Activated CD4-positive, alpha-beta T cell treated with anti-CD3 and anti-CD28 coated beads for 36 hours (primary cell): ENCODE data around the gene WBP11. TPM values are rescaled to one million over a fixed set of nuclear protein-coding genes. Genes with fewer than 3 reads are reported as not detected.
A peak's percentile ranks its signal among the peaks of the same experiment; 100 is the strongest.

Experiments used
- ATAC-seq: fragments of 200-7000 bp; cut with Tn5 transposase; one replicate; pipeline ENCODE4 v1.10.0; 2021; ENCODE audit warnings: mild to moderate bottlenecking, moderate library complexity
- CTCF ChIA-PET: fragments of 350-600 bp; sonication (Branson Sonifier 250); formaldehyde crosslinking; loops from one replicate; lab custom pipeline; 2021; ENCODE audit warnings: antibody characterized with exemption; lab: Charles Lee
- POLR2A ChIA-PET: fragments of 350-600 bp; sonication (Branson Sonifier 250); formaldehyde crosslinking; loops from one replicate; lab custom pipeline; 2021; ENCODE audit warnings: antibody characterized with exemption, inconsistent platforms; lab: Charles Lee
- DNase-seq: peaks from one replicate; pipeline ENCODE4 v3.0.0-alpha.2; 2020
- H3K27ac Mint-ChIP-seq: one replicate; pipeline ENCODE4 v1.8.0; 2021; ENCODE audit warnings: mixed read lengths
- H3K27me3 Mint-ChIP-seq: one replicate; pipeline ENCODE4 v1.8.0; 2021; ENCODE audit warnings: mixed read lengths
- H3K36me3 Mint-ChIP-seq: one replicate; pipeline ENCODE4 v1.8.0; 2021; ENCODE audit warnings: low read depth, mixed read lengths
- H3K4me1 Mint-ChIP-seq: one replicate; pipeline ENCODE4 v1.8.0; 2021; ENCODE audit warnings: mixed read lengths
- H3K4me3 Mint-ChIP-seq: one replicate; pipeline ENCODE4 v1.8.0; 2021; ENCODE audit warnings: mild to moderate bottlenecking, moderate library complexity, mixed read lengths
- H3K9me3 Mint-ChIP-seq: one replicate; pipeline ENCODE4 v1.8.0; 2021; ENCODE audit warnings: low read depth, mixed read lengths
- intact Hi-C, 2 experiments: fragments of 100-400 bp; cut with DNase I in 1 of 2; cut with micrococcal nuclease in 1 of 2; formaldehyde crosslinking; loops; one replicate each; pipeline versions ENCODE4 v1.14.2 to v1.15.1; 2022 to 2024; cut with DNase I, micrococcal nuclease
- total RNA-seq, 2 experiments: library from RNA; stranded (reverse); gene quantifications; one replicate each; pipeline ENCODE4 v1.2.3, GENCODE V29; 2021

Gene WBP11
- total RNA-seq, 2 experiments from 2014 or later: 143 to 193 TPM

DNA sequence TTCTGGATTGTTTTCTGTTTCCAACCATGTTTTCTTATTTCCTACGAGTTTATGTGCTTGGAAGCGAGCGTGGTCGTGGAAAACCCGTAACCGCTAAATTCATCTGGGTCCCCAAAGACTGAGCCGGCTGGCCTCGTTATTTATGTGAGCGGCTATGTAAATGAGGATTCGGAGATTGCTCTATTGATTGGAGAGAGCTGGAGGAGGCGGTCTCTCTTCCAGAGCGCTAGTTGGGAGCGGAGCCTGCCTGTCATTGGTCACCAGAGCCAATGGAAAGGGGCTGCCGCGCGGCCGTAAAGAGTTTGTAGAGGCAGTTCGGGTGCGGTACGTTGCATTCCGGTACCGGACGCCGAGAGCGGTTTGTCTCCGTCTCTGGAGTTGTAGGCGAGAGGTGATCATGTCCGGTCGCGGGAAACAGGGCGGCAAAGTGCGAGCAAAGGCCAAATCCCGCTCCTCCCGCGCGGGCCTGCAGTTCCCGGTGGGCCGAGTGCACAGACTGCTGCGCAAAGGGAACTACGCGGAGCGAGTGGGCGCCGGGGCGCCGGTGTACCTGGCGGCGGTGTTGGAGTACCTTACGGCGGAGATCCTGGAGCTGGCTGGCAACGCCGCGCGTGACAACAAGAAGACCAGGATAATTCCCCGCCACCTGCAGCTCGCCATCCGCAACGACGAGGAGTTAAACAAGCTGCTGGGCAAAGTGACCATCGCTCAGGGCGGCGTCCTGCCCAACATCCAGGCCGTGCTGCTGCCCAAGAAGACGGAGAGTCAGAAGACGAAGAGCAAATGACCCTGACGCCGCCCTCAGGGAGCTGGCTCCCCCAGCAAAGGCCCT, 29.0 kb downstream of the WBP11 start:
- peaks cover 19% of the 10 kb centered on the region for H3K36me3 Mint-ChIP-seq
- peak overlapping the region; percentile 97 for H3K27ac Mint-ChIP-seq
- H3K9me3 Mint-ChIP-seq: no peaks in the 10 kb centered on the region
- CTCF ChIA-PET: interaction anchor here (0.5 to 2.6 kb wide), 12 partner anchors 10 to 221 kb away, joined by 3 to 14 read pairs (median 4); no protein-coding TSS in a partner anchor
- DNase-seq: peak; percentile 95
- peak; percentile 74 for ATAC-seq
- peaks cover 35% of the 10 kb centered on the region for H3K4me1 Mint-ChIP-seq
- H3K4me3 Mint-ChIP-seq: peak overlapping the region; percentile 96
- no peaks in the 10 kb centered on the region for H3K27me3 Mint-ChIP-seq
- intact Hi-C loops: loop anchor here (1.0 to 10.0 kb wide), 12 partner anchors 29 to 1772 kb away; partner anchors contain the start of genes STRAP (in 2 of the 2), ATF7IP (in 1 of the 2), C12orf60 (in 1 of the 2) and HEBP1 (in 1 of the 2)
- POLR2A ChIA-PET: interaction anchor here (0.6 to 3.2 kb wide), 8 partner anchors 10 to 389 kb away, joined by 3 to 16 read pairs (median 4); partner anchors contain the start of genes C12orf60 and WBP11

DNA sequence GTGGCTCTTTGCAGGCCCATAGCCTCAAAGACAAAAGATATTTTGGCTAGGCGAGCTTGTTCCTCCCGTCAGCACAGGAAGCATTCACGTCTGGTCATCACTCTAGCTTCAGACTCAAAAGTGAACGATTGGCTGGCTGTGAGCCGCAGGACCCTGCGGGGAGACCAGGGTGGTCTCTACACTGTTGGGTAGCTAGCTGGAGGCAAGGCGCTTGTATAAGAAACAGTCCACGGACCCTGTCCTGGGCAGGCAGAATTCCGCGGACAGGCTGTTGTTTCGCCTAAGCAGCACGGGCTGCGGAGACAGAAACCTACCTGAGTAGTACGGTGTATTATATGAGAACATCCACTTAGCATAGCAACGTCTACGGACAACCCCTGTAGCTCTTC, 29.6 kb downstream of the WBP11 start:
- intact Hi-C loops: loop anchor here (1.0 to 10.0 kb wide), 13 partner anchors 30 to 1771 kb away; partner anchors contain the start of genes STRAP (in 2 of the 2), ATF7IP (in 1 of the 2), C12orf60 (in 1 of the 2) and HEBP1 (in 1 of the 2)

DNA sequence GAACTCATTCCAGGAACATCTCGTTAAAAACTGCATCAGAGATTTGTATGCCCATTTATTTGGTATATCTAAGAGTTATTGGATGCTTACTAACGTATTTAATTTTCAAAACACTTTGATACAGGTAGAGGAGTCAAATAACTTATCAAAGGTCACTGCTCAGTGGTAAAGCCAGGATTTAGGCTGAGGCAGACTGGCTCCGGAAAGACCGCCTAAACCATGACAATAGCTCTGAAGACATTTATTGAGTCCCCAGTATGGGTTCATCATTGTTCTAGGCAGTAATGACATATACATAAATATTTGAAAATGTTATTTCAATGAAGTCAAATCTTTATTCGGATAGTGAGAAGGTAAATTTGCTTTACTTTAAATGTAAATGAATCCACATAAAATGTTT, 30.3 kb downstream of the WBP11 start:
- CTCF ChIA-PET: interaction anchor here (0.6 to 5.4 kb wide), 6 partner anchors 11 to 762 kb away, joined by 3 to 38 read pairs (median 4); partner anchors contain the start of genes C12orf60 and WBP11
- peaks cover 32% of the 10 kb centered on the region for H3K36me3 Mint-ChIP-seq
- no peaks in the 10 kb centered on the region for H3K27me3 Mint-ChIP-seq
- POLR2A ChIA-PET: interaction anchor here (3.2 kb wide), 1 partner anchor 30 kb away, joined by 16 read pairs; the partner anchor contains the start of genes C12orf60 and WBP11
- no peak for DNase-seq
- no peak for ATAC-seq
- intact Hi-C loops: loop anchor here (2.0 to 10.0 kb wide), 11 partner anchors 51 to 1771 kb away; partner anchors contain the start of genes STRAP (in 2 of the 2), ATF7IP (in 1 of the 2) and HEBP1 (in 1 of the 2)
- H3K9me3 Mint-ChIP-seq: no peaks in the 10 kb centered on the region
- peaks cover 40% of the 10 kb centered on the region for H3K4me1 Mint-ChIP-seq
- peak overlapping the region; percentile 96 for H3K4me3 Mint-ChIP-seq
- H3K27ac Mint-ChIP-seq: no peak overlapping the region

More for the DNA sequence above, 29.6 kb downstream of the WBP11 start:
- H3K36me3 Mint-ChIP-seq: peaks cover 25% of the 10 kb centered on the region
- ATAC-seq (peak; percentile 8), DNase-seq (no peak)
- ChIA-PET CTCF (interaction anchor here (0.5 to 5.4 kb wide), 7 partner anchors 10 to 221 kb away, joined by 3 to 38 read pairs (median 3); partner anchors contain the start of genes C12orf60 and WBP11), POLR2A (interaction anchor here (0.7 to 3.2 kb wide), 5 partner anchors 29 to 389 kb away, joined by 3 to 16 read pairs (median 4); partner anchors contain the start of genes C12orf60 and WBP11)
- no peaks in the 10 kb centered on the region for H3K9me3 Mint-ChIP-seq
- H3K4me3 Mint-ChIP-seq: peak overlapping the region; percentile 96
- no peaks in the 10 kb centered on the region for H3K27me3 Mint-ChIP-seq
- peaks cover 38% of the 10 kb centered on the region for H3K4me1 Mint-ChIP-seq
- peak overlapping the region; percentile 97 for H3K27ac Mint-ChIP-seq

DNA sequence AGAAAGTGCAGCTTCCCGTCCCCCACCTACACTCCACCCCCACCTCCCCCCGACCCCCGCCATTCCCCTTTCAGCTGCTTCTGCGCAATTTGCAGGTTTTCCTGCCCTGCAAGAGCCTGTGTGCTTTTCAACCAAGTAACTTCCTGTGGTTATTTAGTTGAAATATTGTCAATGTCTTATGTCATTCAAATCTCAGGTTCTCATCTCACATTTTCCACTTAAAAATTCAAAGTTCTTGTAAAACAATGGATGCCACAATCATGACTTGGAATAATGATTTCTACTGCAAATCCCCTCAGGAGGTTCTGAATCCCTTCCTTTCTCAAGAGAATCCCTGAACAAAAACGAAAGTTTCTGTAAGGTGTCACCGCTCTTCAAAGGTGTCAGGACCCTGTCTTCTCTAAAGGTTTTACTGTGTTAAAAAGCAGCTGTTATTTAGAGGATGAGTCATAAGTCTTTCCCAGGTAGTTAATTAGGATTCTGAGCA, 31.6 kb downstream of the WBP11 start:
- DNase-seq (peak; percentile 44), ATAC-seq (no peak)
- ChIA-PET POLR2A (interaction anchor here (0.5 to 2.6 kb wide), 8 partner anchors 13 to 761 kb away, joined by 3 to 24 read pairs (median 6); partner anchors contain the start of genes ARHGDIB, ATF7IP, C12orf60 and WBP11), CTCF (interaction anchor here (0.6 to 5.4 kb wide), 4 partner anchors 32 to 406 kb away, joined by 3 to 38 read pairs (median 3); partner anchors contain the start of genes ATF7IP, C12orf60 and WBP11)
- peaks cover 4% of the 10 kb centered on the region for H3K9me3 Mint-ChIP-seq
- H3K27ac Mint-ChIP-seq: peak overlapping the region; percentile 99
- intact Hi-C loops: loop anchor here (1.0 to 10.0 kb wide), 16 partner anchors 32 to 1769 kb away; partner anchors contain the start of genes STRAP (in 2 of the 2), ATF7IP (in 1 of the 2), C12orf60 (in 1 of the 2) and HEBP1 (in 1 of the 2)
- H3K36me3 Mint-ChIP-seq: peaks cover 43% of the 10 kb centered on the region
- H3K4me3 Mint-ChIP-seq: peak overlapping the region; percentile 97
- peaks cover 48% of the 10 kb centered on the region for H3K4me1 Mint-ChIP-seq
- H3K27me3 Mint-ChIP-seq: no peaks in the 10 kb centered on the region

DNA sequence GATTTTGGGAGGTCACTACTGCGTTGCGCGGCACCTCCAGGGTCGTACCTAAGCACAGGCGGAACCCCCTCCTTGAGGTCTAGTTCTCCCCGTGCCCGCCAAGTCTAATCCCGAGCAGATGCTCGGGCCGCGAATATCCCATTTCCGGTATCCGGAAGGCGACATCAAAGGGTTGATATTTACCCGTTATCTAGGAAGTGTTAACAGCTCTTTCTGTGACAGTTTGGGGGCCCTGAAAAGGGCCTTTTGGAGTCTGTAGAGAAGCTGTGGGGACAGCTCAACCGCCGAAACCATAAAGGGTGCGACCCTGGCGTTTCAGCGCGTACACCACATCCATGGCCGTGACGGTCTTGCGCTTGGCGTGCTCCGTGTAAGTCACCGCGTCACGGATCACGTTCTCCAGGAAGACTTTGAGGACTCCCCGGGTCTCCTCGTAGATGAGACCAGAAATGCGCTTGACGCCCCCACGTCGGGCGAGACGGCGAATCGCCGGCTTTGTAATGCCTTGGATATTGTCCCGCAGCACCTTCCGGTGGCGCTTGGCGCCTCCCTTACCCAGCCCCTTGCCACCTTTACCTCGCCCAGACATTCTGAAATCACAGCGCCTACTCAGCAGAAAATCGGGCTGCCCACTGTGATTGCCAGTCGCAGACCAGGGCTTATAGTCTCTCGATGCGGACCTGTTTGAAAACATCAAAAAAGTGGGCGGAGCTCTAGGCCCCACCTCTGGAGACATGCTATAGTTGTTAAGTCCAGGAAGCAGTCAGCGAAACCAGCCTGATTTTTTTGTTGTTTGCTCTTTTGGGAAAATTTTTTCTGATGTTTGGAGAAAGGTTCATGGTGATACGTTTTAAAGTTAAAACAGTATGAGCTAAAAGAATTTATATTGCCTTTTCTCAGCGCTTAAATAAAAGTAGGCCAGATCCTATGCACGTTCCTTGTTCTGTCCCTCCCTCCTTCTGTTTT, 32.5 kb downstream of the WBP11 start:
- POLR2A ChIA-PET: interaction anchor here (0.5 to 2.6 kb wide), 17 partner anchors 11 to 800 kb away, joined by 3 to 24 read pairs (median 4); partner anchors contain the start of genes ARHGDIB, ATF7IP, C12orf60 and WBP11
- no peaks in the 10 kb centered on the region for H3K27me3 Mint-ChIP-seq

DNA sequence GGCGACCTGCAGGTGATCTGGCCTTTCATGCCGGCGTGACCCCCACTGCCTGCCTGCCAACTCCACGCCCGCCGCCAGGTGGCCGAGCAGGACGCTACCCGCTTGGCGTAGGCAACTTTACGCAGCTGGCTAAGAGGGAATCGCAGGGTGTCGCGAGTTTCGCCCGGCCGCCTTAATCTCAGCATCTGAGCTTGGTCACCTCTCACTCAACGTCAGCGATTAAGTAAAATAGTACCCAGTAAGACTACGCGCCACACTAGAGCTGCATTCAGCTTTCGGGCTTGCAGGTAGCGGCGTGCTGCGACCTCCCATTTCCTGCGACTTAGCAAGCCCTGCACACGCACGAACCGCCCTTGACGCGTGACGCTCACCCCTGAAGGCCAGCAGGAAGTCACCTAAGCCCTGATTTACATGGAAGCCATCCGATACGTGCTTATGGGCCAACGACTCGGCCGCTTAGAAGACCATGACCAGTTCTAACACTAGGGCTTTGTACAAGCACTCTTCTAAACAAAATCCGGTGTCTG, 33.2 kb downstream of the WBP11 start:
- peaks cover 55% of the 10 kb centered on the region for H3K36me3 Mint-ChIP-seq
- peaks cover 12% of the 10 kb centered on the region for H3K9me3 Mint-ChIP-seq
- peak; percentile 45 for ATAC-seq
- no peaks in the 10 kb centered on the region for H3K27me3 Mint-ChIP-seq
- CTCF ChIA-PET: interaction anchor here (1.2 to 5.4 kb wide), 6 partner anchors 12 to 169 kb away, joined by 3 to 38 read pairs (median 4); partner anchors contain the start of genes C12orf60 and WBP11
- peak; percentile 94 for DNase-seq
- peaks cover 35% of the 10 kb centered on the region for H3K4me1 Mint-ChIP-seq
- H3K27ac Mint-ChIP-seq: peak overlapping the region; percentile 99
- POLR2A ChIA-PET: interaction anchor here (0.5 to 2.6 kb wide), 15 partner anchors 11 to 535 kb away, joined by 3 to 24 read pairs (median 4); partner anchors contain the start of genes ARHGDIB, ATF7IP, C12orf60 and WBP11
- H3K4me3 Mint-ChIP-seq: peak overlapping the region; percentile 97
- intact Hi-C loops: loop anchor here (1.0 to 10.0 kb wide), 17 partner anchors 33 to 1768 kb away; partner anchors contain the start of genes ARHGDIB (in 2 of the 2), ATF7IP (in 2 of the 2), STRAP (in 2 of the 2) and C12orf60 (in 1 of the 2)

More for the DNA sequence above, 32.5 kb downstream of the WBP11 start:
- peaks cover 41% of the 10 kb centered on the region for H3K4me1 Mint-ChIP-seq
- peak; percentile 35 for ATAC-seq
- peaks cover 50% of the 10 kb centered on the region for H3K36me3 Mint-ChIP-seq
- CTCF ChIA-PET: interaction anchor here (0.7 to 5.4 kb wide), 8 partner anchors 11 to 405 kb away, joined by 3 to 38 read pairs (median 3); partner anchors contain the start of genes ATF7IP, C12orf60 and WBP11
- H3K27ac Mint-ChIP-seq: peak overlapping the region; percentile 99
- H3K9me3 Mint-ChIP-seq: peaks cover 10% of the 10 kb centered on the region
- peak overlapping the region; percentile 97 for H3K4me3 Mint-ChIP-seq
- intact Hi-C loops: loop anchor here (1.0 to 10.0 kb wide), 18 partner anchors 33 to 1768 kb away; partner anchors contain the start of genes ARHGDIB (in 2 of the 2), ATF7IP (in 2 of the 2), C12orf60 (in 2 of the 2) and STRAP (in 2 of the 2)
- DNase-seq: peak; percentile 96

DNA sequence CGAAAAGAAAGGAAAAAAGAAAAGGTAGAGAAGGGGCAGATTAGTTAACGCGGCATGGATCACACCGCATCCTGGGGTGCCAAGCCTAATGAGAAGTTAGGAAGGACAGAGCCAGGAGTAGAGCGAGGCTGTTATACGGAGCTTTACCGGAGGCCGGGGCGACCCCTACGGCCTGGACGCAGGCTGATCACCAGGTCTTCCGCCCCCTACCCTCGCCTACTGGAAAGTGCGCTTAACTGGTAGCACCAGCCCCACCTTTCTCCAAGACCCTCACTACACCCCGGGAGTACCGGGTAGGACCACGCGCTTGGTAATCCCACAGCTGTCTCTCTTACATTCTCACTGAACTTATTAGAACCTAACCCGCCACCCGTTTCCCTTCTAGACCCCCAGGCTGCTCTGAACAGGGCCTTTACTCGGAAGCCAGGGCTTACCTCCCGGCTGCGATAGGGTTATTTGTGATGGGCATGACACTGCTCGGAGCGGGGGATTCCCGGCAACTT, 33.8 kb downstream of the WBP11 start:
- Mint-ChIP-seq H3K9me3 (peaks cover 12% of the 10 kb centered on the region), H3K27me3 (no peaks in the 10 kb centered on the region), H3K36me3 (peaks cover 56% of the 10 kb centered on the region), H3K4me1 (peaks cover 35% of the 10 kb centered on the region), H3K4me3 (peak overlapping the region; percentile 97), H3K27ac (peak overlapping the region; percentile 99)
- ChIA-PET POLR2A (interaction anchor here (0.5 to 2.6 kb wide), 15 partner anchors 12 to 404 kb away, joined by 3 to 24 read pairs (median 4); partner anchors contain the start of genes ARHGDIB, ATF7IP, C12orf60 and WBP11), CTCF (interaction anchor here (0.7 to 5.4 kb wide), 12 partner anchors 8 to 549 kb away, joined by 3 to 38 read pairs (median 3); partner anchors contain the start of genes C12orf60 and WBP11)
- peak; percentile 2 for ATAC-seq
- intact Hi-C loops: no loop called here
- peak; percentile 63 for DNase-seq

DNA sequence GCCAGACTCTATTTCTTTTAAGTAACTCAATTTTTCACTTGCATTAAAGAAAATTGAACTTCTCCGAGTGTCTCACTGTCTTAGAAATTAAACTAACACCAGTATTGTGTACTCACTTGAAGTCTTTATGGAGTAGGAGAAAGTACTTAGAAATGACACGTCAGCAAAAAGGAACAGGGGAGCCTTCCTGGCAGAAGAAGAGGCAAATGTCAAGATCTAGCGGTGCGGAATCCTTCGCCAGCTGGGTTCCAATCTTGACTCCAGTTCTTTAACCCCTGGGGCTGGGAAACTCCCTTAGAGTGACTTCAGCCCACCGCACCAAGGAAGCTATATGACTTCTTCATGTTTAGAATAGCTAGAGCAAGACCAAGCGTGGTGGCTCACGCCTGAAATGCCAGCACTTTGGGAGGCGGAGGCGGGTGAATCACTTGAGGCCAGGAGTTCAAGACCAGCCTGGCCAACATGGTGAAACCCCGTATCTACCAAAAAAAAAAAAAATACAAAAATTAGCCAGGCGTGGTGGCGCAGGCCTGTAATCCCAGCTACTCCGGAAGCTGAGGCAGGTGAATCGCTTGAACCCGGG, 34.4 kb downstream of the WBP11 start:
- H3K9me3 Mint-ChIP-seq: peaks cover 12% of the 10 kb centered on the region
- H3K4me1 Mint-ChIP-seq: peaks cover 36% of the 10 kb centered on the region
- ChIA-PET CTCF (interaction anchor here (0.7 to 5.4 kb wide), 12 partner anchors 9 to 548 kb away, joined by 3 to 38 read pairs (median 3); partner anchors contain the start of genes C12orf60 and WBP11), POLR2A (interaction anchor here (0.7 to 2.6 kb wide), 4 partner anchors 12 to 547 kb away, joined by 3 to 9 read pairs (median 6); partner anchors contain the start of gene ATF7IP)
- peak overlapping the region; percentile 97 for H3K4me3 Mint-ChIP-seq
- no peaks in the 10 kb centered on the region for H3K27me3 Mint-ChIP-seq
- H3K36me3 Mint-ChIP-seq: peaks cover 57% of the 10 kb centered on the region
- ATAC-seq: no peak
- peak overlapping the region; percentile 99 for H3K27ac Mint-ChIP-seq
- peak; percentile 78 for DNase-seq
- intact Hi-C loops: no loop called here
